ENCODE measurements around the gene FRMD3.
A peak's percentile ranks its signal among the peaks of the same experiment; 100 is the strongest.
"Not testable (repeated sequence)": the region's sequence is repeated elsewhere in the genome, so short reads cannot be mapped to it uniquely, and the experiment has no call there.

FRMD3 gene

DNA sequence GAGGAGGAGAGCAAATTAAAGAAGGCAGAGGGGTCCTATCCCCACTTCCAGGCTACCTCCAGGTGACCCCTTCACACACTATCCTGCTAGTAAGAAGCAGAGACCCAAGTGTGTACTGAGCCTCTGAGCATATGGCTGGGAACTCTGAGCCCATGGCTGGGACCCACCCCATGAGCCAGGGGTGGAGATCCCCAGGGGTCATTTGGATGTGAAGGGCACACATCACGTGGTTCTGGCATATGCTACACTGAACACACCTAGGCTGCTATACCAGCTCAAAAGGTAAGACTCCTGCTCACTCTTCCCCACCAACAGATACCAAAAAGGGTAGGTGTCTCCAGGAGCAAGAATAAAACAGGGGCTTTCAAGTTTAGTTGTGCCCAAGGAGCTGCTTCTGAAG, 149.9 kb downstream of the FRMD3 start:
- DNase-seq (ENCODE audit: low spot score): no peak

DNA sequence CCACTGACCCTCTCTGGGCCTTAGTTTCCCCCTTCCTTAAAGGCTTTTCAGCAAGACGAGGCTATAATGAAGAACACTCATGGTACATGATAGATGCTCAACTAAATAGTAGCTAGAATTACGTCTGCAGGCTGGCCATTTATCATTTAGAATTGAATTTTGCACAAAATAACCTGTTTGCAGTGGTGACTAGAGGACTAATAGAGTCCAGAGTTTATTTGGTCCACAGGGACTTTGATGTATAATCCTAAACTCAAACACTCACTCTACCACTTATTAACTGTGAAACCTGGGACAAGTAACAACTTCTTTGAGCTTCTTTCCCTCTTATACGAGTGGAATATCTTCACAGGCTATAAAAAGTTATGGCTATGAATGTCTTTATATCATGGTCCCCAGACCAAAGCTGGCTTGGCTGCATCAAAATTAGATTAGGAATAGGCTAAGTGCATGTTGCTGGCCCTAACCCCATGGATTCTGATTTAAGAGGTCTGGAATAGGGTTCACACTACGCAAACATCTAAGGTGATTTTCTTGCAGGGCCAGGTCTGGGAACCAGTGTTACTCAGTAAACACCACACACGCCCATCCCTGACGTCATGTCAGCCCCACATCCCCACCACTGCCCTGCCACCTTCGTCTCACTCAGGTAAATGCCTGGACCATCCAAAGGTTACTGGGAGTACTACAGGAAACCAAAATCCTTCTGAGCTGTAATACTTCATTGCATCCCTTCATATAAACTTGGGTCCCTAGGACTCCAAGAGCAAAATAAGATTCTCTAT, 150.6 kb downstream of the FRMD3 start:
- no peak for DNase-seq (ENCODE audit: low spot score)

GRCh38 chr9:83385317-83385716, 152.9 kb downstream of the FRMD3 start:
- no peak for DNase-seq (ENCODE audit: low spot score)

DNA sequence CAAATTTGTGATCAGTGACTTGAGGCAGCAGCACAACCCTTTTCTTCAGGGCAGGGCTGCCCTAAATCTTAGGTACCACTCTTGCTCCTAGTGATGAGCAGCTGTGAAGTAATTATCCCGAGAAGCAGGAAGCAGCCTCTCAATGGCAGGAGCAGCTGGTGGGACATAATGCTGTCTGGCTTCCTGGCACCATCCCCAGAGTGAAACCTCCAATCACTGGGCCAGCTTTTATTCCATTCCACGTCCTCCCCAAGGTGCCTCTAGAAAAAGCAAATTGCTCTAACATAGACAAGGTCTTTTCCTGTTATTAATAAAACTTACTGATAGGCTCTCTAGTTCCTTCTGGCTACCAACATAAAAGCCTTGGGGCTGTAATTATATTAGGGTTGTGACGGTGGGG, 154.0 kb downstream of the FRMD3 start:
- DNase-seq (ENCODE audit: low spot score): peak; percentile 13

DNA sequence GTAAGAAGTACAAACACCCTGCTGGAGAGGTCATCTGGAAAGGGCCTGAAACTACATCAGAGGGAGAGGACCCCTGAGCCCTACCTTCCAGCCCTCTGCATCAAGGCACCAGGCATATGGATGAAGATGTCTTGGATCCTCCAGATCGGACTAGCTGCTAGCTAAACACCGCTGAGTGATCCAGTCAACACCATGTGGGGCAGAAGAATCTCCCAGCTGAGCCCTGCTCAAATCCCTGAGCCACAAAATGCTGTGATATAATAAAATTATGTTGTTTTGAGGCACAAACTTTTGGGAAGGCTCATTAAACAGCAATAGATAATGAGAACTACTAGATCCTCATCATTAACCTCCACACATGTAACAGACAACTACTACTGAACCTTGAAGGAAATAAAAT, 155.2 kb downstream of the FRMD3 start:
- no peak for DNase-seq (ENCODE audit: low spot score)

GRCh38 chr9:83382421-83382820, 155.8 kb downstream of the FRMD3 start:
- no peak for DNase-seq (ENCODE audit: low spot score)

DNA sequence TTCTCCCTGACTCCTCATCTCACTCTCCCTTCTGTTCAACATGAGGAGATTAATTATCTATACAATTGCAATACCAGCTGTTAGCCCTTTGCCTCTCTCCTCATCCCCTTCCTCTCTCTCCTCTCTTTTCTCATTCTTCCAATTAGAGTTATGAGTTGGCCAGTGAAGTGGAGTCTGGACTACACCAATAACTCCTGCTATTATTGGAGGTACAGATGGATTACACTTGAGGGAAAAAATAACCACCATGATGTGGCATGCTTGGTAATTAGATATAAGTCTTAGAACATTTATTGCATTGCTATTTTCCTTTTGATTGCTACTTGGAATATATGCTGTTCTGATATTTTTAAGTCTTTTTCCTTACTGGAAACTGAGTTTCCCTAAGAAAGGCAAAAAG, 159.2 kb downstream of the FRMD3 start:
- no peak for DNase-seq (ENCODE audit: low spot score)

DNA sequence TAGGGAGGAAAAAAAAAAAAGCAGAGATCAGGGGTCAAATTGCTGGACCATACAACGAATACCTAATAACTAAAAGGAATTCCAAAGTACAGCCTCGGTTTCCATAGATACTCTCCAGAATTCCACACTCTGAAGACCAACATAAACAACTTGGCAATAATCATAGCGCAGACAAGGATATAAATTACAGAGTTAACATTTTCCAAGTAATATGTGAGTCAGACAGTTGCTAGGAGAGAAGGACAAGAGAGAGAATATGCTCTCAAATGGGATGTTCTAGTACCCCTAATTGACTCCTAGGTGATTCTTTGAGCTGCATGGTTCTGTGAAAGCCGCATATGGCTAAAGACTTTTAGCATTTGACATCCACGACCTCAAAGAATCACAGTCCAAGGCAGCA, 165.2 kb downstream of the FRMD3 start:
- no peak for DNase-seq (ENCODE audit: low spot score)

DNA sequence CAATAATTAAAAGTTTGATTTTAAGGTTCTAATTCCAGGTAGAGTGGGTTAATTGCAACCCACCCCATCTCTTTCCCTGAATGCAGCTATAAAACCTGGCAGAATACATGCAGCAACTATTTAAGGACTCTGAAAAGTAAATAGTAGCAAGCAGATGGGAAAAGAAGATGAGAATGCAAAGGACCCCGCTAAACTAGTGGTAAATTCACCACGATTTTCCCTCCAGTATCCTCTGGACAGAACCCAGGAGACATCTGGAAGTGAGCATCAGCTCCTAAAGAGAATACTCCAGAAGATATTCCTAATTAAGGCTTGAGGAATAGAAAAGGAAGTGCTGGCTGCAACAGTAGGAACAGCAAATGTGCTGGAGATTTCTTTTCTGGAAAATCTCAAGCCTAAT, 170.9 kb downstream of the FRMD3 start:
- no peak for DNase-seq (ENCODE audit: low spot score)

- DNase-seq (ENCODE audit: low spot score): no peak
Measured at GRCh38 chr9:83362341-83362995, 175.7 kb downstream of the FRMD3 start.

DNA sequence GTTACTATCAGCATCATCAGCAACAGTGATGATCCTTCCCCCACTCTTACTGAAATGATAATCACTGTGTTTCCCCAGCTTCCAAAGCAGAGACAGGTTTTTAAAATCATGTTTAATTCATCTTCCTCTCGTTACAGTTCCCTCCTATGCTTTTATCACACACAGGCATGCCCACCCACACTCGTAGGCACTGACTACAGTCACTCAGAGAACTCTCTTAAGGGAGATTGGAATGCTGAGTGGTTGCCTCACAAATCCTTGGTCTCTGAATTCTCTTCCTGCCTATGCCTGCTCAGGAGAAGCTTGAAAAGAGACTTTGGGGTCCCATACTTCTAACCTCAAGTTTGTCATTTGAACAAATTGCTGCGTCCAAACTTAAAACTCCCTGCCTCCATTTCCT, 179.2 kb downstream of the FRMD3 start:
- no peak for DNase-seq (ENCODE audit: low spot score)

DNA sequence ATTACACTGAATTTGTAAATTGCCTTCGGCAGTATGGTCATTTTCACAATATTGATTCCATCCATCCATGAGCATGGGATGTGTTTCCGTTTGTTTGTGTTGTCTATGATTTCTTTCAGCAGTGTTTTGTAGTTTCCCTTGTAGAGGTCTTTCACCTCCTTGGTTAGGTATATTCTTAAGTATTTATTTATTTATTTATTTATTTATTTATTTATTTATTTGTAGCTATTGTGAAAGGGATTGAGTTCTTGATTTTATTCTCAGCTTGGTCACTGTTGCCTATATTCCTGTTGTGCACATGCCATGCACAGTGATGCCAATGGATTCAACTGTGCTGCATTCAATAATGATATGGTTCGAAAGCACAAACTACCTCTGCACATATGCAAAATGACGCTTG, 179.7 kb downstream of the FRMD3 start:
- DNase-seq (ENCODE audit: low spot score): not testable (repeated sequence)

DNA sequence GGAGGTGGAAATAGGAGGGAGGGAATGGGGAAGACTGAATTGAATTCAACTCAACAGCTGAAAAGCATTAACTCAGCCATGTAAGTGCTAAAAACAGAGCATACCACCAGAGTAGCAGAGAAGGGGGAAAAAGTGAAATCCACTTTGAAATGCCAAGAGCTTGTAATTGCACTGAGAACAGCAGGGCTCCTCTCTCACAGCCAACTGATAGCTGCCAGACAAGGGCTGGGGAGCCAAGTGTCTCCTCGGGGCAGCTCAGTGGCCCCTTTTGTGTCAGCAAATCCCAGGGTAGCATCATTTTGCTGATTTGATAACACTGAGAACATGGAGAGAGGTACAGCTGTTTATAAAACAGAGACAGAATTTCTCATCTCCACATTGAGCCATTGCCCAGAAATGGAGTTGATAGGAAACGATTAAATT, 182.5 kb downstream of the FRMD3 start:
- DNase-seq (ENCODE audit: low spot score): no peak

DNA sequence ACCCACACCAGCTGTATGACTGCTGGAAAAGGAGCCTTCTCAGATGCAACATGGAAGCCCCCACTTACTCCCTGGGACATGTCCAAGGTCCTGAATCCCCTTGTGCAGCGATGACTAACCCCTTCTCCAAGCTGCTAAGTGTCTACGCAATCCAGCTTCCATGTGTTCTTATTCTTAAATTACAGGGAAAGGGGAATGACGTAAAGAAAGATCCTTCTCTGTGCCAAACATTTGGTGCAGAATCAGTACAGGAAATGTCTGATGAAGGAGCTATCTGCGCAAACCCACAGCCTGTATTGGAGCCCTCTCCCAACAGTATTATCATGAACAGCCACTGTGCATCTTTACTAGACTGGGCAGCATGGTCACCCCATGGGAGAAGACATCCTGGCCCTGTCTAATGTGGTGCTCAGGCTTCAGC, 183.2 kb downstream of the FRMD3 start:
- DNase-seq (ENCODE audit: low spot score): no peak

GRCh38 chr9:83349031-83349430, 189.2 kb downstream of the FRMD3 start:
- no peak for DNase-seq (ENCODE audit: low spot score)

GRCh38 chr9:83346655-83347420, 191.4 kb downstream of the FRMD3 start:
- no peak for DNase-seq (ENCODE audit: low spot score)

DNA sequence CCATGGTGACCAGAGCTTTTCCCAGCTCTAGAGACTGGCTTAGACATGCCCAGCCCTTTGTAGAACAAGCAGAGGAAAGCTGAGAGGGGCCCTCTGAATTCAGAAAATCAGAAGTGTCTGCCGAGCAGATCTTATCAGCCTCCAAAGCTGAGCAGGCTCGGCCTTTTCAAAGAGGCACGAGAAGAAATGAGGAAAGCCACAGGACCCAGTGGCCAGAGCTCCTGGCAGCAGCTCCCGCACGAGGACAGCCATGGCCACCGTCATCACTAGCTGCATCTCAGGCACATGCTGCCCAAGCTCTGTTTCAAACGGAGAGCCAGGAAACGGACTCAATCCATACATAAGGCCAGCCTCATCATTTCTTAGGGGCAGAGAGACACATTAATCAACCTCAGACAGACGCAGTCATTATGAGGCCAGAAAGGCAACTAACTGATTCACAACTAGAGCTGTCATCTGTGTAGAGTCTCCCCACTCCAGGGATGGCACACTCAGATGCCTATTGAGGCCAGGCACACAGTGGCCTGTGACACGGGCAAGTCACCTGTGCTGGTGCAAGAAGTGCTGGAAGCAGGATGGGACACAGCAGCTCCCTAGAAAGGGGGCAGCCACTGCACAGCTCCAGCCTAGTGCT, 194.7 kb downstream of the FRMD3 start:
- DNase-seq (ENCODE audit: low spot score): no peak

DNA sequence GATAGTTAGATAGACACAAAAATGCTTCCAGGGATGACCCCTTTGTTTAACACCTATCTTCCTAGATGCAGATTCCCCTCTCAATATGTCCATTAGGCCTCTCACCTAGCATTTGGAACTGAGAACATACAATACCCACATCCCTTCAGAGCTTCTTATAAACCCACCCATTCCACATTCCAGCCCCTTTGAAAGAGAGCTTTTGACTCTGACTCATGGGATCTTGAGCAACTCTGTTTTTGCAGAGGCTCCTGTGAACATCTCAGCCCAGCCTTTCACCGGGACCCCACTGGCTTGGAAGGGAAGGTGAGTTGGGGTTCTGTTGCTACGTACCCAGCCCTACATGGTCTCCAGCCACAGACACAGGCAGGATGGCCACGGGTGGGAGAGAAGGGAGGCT, 195.5 kb downstream of the FRMD3 start:
- no peak for DNase-seq (ENCODE audit: low spot score)

DNA sequence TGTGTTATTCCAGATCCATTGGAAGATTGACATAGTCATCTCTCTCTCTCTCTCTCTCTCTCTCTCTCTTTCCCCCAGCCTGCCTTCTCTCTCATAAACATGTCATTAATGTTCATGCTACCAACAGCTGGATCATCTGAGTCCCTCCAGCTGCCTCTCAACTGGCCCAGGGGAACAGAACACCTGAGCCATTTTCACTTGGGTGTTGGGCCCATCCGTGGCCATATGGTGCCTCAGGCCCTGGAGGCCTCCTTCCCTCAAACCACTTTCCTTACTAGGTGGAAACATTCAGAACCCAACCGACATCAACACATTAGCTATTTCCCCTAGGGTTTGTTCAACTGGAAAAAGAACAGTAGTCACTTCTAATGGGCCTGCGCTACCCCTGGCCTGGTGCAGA, 196.2 kb downstream of the FRMD3 start:
- DNase-seq (ENCODE audit: low spot score): no peak

GRCh38 chr9:83340451-83340850, 197.8 kb downstream of the FRMD3 start:
- DNase-seq (ENCODE audit: low spot score): no peak

DNA sequence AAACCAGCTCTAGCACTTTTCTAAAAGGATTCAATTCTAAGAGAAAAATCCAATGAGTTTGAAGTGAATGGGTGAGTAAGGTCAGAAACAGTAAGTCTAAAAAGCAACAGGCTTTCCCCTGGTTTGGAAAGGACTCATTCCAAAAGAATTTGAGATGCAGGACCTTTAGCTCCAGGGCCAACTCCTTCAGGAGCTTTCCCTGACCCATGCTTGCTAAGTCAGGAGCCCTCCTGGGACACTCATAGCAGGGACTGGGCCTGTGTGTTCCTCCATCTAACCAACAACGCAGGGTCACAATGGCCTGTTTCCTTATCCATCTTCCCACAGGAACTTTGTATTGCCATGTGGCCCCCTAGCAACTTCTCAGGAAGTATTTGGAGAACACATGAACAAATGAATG, 198.8 kb downstream of the FRMD3 start:
- no peak for DNase-seq (ENCODE audit: low spot score)

GRCh38 chr9:83336706-83337105, 201.5 kb downstream of the FRMD3 start:
- DNase-seq (ENCODE audit: low spot score): no peak

DNA sequence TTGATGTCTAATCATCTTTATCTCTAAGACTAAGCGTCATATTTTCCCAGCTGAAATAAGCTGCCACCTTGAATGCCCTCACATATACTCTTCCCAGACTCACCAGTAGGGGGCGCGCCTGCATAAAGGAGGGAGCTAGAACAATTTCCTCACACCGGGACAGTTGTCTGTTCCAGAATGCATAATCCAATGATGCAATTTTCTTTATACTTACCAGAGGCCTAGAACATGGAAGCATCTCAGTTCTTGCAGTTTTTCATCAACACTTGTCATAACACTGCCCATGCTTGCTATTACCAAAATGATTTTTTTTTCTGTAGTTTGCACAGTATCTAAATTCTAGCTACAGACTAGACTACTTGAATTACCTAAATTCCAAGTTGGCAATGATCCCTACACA, 203.9 kb downstream of the FRMD3 start:
- DNase-seq (ENCODE audit: low spot score): peak; percentile 75

All from pons (tissue), 1 donor.